ENCODE data around the gene DCBLD2. TPM values are rescaled to one million over a fixed set of nuclear protein-coding genes. Genes with fewer than 3 reads are reported as not detected.

Gene DCBLD2
- total RNA-seq, 1 experiment from 2014 or later = 265 TPM

DNA sequence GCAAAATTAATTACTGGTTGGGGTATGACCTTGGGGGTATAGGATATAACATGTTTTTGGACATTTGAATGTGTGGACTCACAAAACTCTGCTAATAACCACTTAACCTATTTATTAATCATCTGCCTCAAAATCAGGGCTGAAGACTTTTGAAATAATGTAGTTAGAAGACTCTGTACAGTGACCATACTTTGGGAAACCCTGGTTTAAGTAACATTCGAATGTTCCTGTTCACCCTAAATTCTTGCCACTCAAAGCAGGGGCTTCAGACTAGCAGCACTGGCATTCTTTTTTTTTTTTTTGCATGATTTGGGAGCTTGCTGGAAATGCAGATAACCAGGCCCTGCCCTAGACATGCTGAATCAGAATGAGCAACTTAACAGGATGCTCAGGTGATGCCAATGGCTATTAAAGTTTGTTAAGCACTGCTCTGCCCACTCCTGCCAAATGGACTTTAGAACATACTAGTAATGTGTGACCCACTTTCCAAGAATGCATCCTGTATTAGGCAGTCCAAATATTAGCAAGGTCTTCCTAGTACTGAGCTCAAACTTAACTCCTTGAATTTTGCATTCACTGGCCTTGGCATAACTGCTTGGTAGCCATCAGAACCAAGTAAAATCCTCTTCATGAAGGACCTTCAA, 151.1 kb downstream of the DCBLD2 start:
- Histone ChIP-seq H2AFZ (ENCODE audit: low read length) (no peak overlapping the region), H3K4me1 (ENCODE audit: insufficient read depth, low read length) (peaks cover 12% of the 10 kb centered on the region), H3K9me3 (ENCODE audit: low read length) (no peaks in the 10 kb centered on the region), H3K9ac (ENCODE audit: low read length) (no peak overlapping the region), H3K36me3 (ENCODE audit: low read depth, low read length) (no peaks in the 10 kb centered on the region), H3K79me2 (ENCODE audit: low read length) (peaks cover 12% of the 10 kb centered on the region; the same call in 1 of the 2 replicates), H3K4me3 (ENCODE audit: low read length) (no peak overlapping the region), H3K27me3 (ENCODE audit: low read length) (no peaks in the 10 kb centered on the region), H3K9me2 (replicated peaks; ENCODE audit: low read length) (no peaks in the 10 kb centered on the region), H4K20me1 (ENCODE audit: low read length) (no peaks in the 10 kb centered on the region), H3F3A (ENCODE audit: low read length, unreplicated experiment) (no peaks in the 10 kb centered on the region), H3K27ac (ENCODE audit: low read length) (no peak overlapping the region), H3K4me2 (ENCODE audit: low read length) (peak overlapping the region; percentile 26)
- intact Hi-C loops (cut with micrococcal nuclease) = loop anchor here (1.0 kb wide), 1 partner anchor 9 kb away; no protein-coding TSS in a partner anchor
- BruUV-seq (replicated peaks) = no TSS peak
- ATAC-seq (peak; percentile 97), DNase-seq (peak; percentile 74)
- ChIA-PET POLR2A (ENCODE audit: unreplicated experiment) (no interaction called here), CTCF (interaction anchor here (0.6 kb wide), 1 partner anchor 244 kb away, joined by 5 read pairs; no protein-coding TSS in a partner anchor)
- TF ChIP-seq EZH2 (IDR thresholded peaks at IDR 0.05; ENCODE audit: low read length, unreplicated experiment) (no peak), EZH2phosphoT487 (IDR thresholded peaks at IDR 0.05; ENCODE audit: borderline replicate concordance, low read length) (no peak)
- TF ChIP-seq, protein P1, sequence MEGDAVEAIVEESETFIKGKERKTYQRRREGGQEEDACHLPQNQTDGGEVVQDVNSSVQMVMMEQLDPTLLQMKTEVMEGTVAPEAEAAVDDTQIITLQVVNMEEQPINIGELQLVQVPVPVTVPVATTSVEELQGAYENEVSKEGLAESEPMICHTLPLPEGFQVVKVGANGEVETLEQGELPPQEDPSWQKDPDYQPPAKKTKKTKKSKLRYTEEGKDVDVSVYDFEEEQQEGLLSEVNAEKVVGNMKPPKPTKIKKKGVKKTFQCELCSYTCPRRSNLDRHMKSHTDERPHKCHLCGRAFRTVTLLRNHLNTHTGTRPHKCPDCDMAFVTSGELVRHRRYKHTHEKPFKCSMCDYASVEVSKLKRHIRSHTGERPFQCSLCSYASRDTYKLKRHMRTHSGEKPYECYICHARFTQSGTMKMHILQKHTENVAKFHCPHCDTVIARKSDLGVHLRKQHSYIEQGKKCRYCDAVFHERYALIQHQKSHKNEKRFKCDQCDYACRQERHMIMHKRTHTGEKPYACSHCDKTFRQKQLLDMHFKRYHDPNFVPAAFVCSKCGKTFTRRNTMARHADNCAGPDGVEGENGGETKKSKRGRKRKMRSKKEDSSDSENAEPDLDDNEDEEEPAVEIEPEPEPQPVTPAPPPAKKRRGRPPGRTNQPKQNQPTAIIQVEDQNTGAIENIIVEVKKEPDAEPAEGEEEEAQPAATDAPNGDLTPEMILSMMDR (conservative IDR thresholded peaks at IDR 0.05; ENCODE audit: low read depth, low read length) = no peak

DNA sequence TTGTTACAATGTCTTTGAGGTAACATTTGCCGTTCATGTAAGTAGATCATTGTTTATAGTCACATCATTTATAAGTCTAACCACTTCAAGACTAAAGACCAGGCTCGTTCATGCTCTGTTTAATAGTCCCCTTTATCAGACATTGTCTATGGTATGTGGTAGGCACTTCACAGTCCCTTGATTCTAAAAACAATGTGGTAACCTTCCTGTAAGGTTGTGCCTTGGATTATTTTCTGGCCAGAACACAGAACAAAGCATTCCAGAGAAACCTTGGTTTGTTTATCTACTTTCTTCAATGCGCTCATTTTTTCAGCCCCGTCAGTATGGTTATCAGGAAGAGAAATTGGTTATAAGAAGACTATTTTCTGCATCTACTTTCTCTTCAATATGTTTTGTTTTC, 154.6 kb downstream of the DCBLD2 start:
- TF ChIP-seq, protein P1 (conservative IDR thresholded peaks at IDR 0.05; ENCODE audit: low read depth, low read length) = no peak
- TF ChIP-seq EZH2phosphoT487 (IDR thresholded peaks at IDR 0.05; ENCODE audit: borderline replicate concordance, low read length) = no peak
- no peak for TF ChIP-seq EZH2 (IDR thresholded peaks at IDR 0.05; ENCODE audit: low read length, unreplicated experiment)
- DNase-seq (no peak), ATAC-seq (no peak)
- Histone ChIP-seq H3K9ac (ENCODE audit: low read length) (no peak overlapping the region), H3K27ac (ENCODE audit: low read length) (no peak overlapping the region), H4K20me1 (ENCODE audit: low read length) (no peaks in the 10 kb centered on the region), H3K9me2 (replicated peaks; ENCODE audit: low read length) (no peaks in the 10 kb centered on the region), H2AFZ (ENCODE audit: low read length) (no peak overlapping the region), H3K79me2 (ENCODE audit: low read length) (peaks cover 24% of the 10 kb centered on the region; the same call in 1 of the 2 replicates), H3K4me1 (ENCODE audit: insufficient read depth, low read length) (peaks cover 21% of the 10 kb centered on the region), H3K27me3 (ENCODE audit: low read length) (no peaks in the 10 kb centered on the region), H3F3A (ENCODE audit: low read length, unreplicated experiment) (no peaks in the 10 kb centered on the region), H3K4me2 (ENCODE audit: low read length) (no peak overlapping the region), H3K4me3 (ENCODE audit: low read length) (no peak overlapping the region), H3K9me3 (ENCODE audit: low read length) (no peaks in the 10 kb centered on the region), H3K36me3 (ENCODE audit: low read depth, low read length) (no peaks in the 10 kb centered on the region)
- no TSS peak for BruUV-seq (replicated peaks)
- ChIA-PET POLR2A (ENCODE audit: unreplicated experiment) (interaction anchor here (0.6 to 0.7 kb wide), 2 partner anchors 31 to 46 kb away, joined by 3 to 4 read pairs; no protein-coding TSS in a partner anchor), CTCF (interaction anchor here (0.6 kb wide), 1 partner anchor 35 kb away, joined by 3 read pairs; no protein-coding TSS in a partner anchor)
- intact Hi-C loops (cut with micrococcal nuclease) = no loop called here

DNA sequence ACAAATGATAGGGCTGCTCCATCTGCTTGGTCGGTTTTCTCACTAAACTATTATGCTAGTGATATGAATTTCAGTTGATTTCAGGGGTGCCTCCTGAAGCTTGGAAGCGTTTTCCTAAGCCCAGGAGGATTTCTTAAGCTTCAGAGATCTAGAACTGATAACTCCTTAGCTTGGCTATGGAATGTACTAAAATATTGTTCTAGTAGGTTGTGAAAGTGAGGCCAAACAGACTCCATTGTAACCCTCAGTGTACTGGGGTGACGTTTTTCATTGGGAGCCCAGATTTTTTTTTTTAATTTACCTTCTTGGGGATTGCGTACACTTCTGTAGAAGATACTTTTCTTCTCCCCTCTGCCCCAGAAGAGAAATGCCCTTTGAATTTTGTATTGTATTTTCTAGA, 155.4 kb downstream of the DCBLD2 start:
- Histone ChIP-seq H2AFZ (ENCODE audit: low read length) (no peak overlapping the region), H3K9me3 (ENCODE audit: low read length) (no peaks in the 10 kb centered on the region), H3K36me3 (ENCODE audit: low read depth, low read length) (no peaks in the 10 kb centered on the region), H3K27me3 (ENCODE audit: low read length) (no peaks in the 10 kb centered on the region), H3K9me2 (replicated peaks; ENCODE audit: low read length) (no peaks in the 10 kb centered on the region), H3K27ac (ENCODE audit: low read length) (no peak overlapping the region), H3K4me1 (ENCODE audit: insufficient read depth, low read length) (peaks cover 29% of the 10 kb centered on the region), H4K20me1 (ENCODE audit: low read length) (no peaks in the 10 kb centered on the region), H3K4me2 (ENCODE audit: low read length) (no peak overlapping the region), H3K4me3 (ENCODE audit: low read length) (no peak overlapping the region), H3F3A (ENCODE audit: low read length, unreplicated experiment) (no peaks in the 10 kb centered on the region), H3K79me2 (ENCODE audit: low read length) (peaks cover 29% of the 10 kb centered on the region), H3K9ac (ENCODE audit: low read length) (no peak overlapping the region)
- ChIA-PET POLR2A (ENCODE audit: unreplicated experiment) (no interaction called here), CTCF (no interaction called here)
- ATAC-seq (no peak), DNase-seq (no peak)
- intact Hi-C loops (cut with micrococcal nuclease) = no loop called here
- BruUV-seq (replicated peaks) = no TSS peak
- TF ChIP-seq, protein P1 (conservative IDR thresholded peaks at IDR 0.05; ENCODE audit: low read depth, low read length) = no peak
- TF ChIP-seq EZH2 (IDR thresholded peaks at IDR 0.05; ENCODE audit: low read length, unreplicated experiment) (no peak), EZH2phosphoT487 (IDR thresholded peaks at IDR 0.05; ENCODE audit: borderline replicate concordance, low read length) (no peak)
